ENCODE results near the gene APAF1. TPM values are rescaled to one million over a fixed set of nuclear protein-coding genes. Genes with fewer than 3 reads are reported as not detected.

Gene APAF1
- total and polyA plus RNA-seq, 10 of the 15 experiments (the other 5 are each of a cell fraction or from before 2014, with no cell fraction given): 4.2 to 19.1 (median 14.2) TPM

DNA sequence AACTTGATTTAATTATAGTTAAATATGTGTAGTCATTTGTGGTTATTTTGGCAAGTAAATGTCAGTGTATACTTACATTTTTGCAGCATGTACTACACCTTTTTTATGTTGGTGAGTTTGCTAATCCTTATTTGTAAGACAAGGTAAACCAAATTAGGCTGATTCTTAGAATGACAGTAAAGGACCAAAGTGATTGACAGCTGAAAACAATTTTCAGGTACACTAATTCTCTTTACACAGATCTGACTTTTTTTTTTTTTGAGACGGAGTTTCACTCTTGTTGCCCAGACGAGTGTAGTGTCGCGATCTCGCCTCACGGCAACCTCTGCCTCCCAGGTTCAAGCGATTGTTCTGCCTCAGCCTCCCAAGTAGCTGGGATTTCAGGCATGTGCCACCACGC is 43.2 kb upstream of the APAF1 start:
- ChIA-PET CTCF (interaction anchor here (0.6 to 2.2 kb wide), 6 partner anchors 9 to 468 kb away, joined by 3 to 6 read pairs (median 4); no protein-coding TSS in a partner anchor), RAD21 (ENCODE audit: unreplicated experiment) (interaction anchor here (0.6 kb wide), 1 partner anchor 51 kb away, joined by 3 read pairs; no protein-coding TSS in a partner anchor), POLR2A (interaction anchor here (3.6 kb wide), 1 partner anchor 8 kb away, joined by 17 read pairs; the partner anchor contains the start of gene SLC25A3), SMC1A (ENCODE audit: uncharacterized antibody, unreplicated experiment) (interaction anchor here (0.6 to 2.2 kb wide), 6 partner anchors 11 to 978 kb away, joined by 3 to 10 read pairs (median 3); no protein-coding TSS in a partner anchor)
- 98% methylated on average over 8 of the region's 8 CpGs for WGBS (ENCODE audit: insufficient coverage, insufficient replicate concordance, low lambda C conversion rate, missing lambda C conversion rate)
- Histone ChIP-seq H3K4me3 (no peak overlapping the region), H3K4me2 (ENCODE audit: control insufficient read depth, insufficient read depth) (no peak overlapping the region), H3K36me3 (ENCODE audit: control insufficient read depth in 2 of 2, insufficient read depth in 2 of 2, low read length in 1 of 2) (peaks cover 9 to 39% of the 10 kb centered on the region in 2 experiments), H3K4me1 (ENCODE audit: control insufficient read depth, insufficient read depth, low read length) (no peaks in the 10 kb centered on the region), H3K9me3 (replicated peaks; ENCODE audit: control insufficient read depth, insufficient read depth, low read length) (no peaks in the 10 kb centered on the region), H3K27me3 (replicated peaks in 1 of 2; ENCODE audit: control insufficient read depth in 2 of 2, insufficient read depth in 2 of 2, low read length in 1 of 2) (no peaks in the 10 kb centered on the region), H4K20me1 (ENCODE audit: control insufficient read depth, insufficient read depth) (no peaks in the 10 kb centered on the region), H3K9ac (ENCODE audit: control insufficient read depth, insufficient read depth, low read length) (no peak overlapping the region), H2AFZ (ENCODE audit: control insufficient read depth, low read depth, low read length) (no peak overlapping the region), H3K27ac (ENCODE audit: control insufficient read depth, insufficient read depth) (no peak overlapping the region), H3K79me2 (ENCODE audit: control insufficient read depth, insufficient read depth, low read length) (peaks cover 20% of the 10 kb centered on the region)
- TF ChIP-seq, protein P1, sequence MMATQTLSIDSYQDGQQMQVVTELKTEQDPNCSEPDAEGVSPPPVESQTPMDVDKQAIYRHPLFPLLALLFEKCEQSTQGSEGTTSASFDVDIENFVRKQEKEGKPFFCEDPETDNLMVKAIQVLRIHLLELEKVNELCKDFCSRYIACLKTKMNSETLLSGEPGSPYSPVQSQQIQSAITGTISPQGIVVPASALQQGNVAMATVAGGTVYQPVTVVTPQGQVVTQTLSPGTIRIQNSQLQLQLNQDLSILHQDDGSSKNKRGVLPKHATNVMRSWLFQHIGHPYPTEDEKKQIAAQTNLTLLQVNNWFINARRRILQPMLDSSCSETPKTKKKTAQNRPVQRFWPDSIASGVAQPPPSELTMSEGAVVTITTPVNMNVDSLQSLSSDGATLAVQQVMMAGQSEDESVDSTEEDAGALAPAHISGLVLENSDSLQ (IDR thresholded peaks at IDR 0.05): peak; percentile 72
- TF ChIP-seq FOS (IDR thresholded peaks at IDR 0.05; ENCODE audit: borderline replicate concordance, extremely low read depth, insufficient read length): no peak
- intact Hi-C loops (cut with micrococcal nuclease; ENCODE audit: unreplicated experiment) (no loop called here), in situ Hi-C loops (cut with MboI) (no loop called here)
- ATAC-seq: no peak; the same call in 2 of the 3 replicates
- DNase-seq (ENCODE audit: low read depth, low spot score): no peak
- FAIRE-seq: no peak
- no TSS peak for BruUV-seq (replicated peaks)

DNA sequence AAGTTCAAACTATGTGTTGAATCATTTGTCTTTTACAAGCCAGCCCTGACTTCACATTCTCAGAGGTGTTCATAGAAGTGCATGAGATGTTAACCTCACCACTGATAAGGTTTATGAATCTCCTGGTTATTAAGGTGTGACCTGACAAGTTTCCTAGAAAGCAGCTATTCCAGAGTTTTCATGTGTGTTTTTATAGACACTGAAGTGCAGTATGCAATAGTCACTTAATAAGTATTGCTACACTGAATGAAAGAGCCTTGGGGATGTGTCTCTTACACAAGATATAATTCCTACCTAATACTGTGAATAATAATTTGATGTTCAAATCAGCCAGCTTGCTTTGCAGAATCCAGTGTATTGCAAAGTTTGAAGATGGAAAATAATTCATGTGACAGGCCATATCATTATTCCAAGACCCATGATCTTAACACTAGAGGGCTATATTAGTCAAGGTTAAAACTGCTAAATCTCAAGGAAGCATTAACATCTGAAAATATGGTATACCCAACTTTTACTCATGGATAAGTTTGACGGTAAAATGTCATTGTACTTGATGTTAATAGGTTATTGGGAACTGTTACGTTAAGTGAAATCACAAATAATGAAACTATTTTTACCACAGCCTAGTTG is 38.6 kb upstream of the APAF1 start:
- POLR2A ChIA-PET: interaction anchor here (0.8 to 1.1 kb wide), 3 partner anchors 9 to 13 kb away, joined by 3 to 7 read pairs (median 4); partner anchors contain the start of gene SLC25A3
- in situ Hi-C loops (cut with MboI): no loop called here
- Histone ChIP-seq H2AFZ (ENCODE audit: control insufficient read depth, low read depth, low read length) (no peak overlapping the region), H3K27me3 (replicated peaks in 1 of 2; ENCODE audit: control insufficient read depth in 2 of 2, insufficient read depth in 2 of 2, low read length in 1 of 2) (no peaks in the 10 kb centered on the region), H3K27ac (ENCODE audit: control insufficient read depth, insufficient read depth) (no peak overlapping the region), H3K9me3 (replicated peaks; ENCODE audit: control insufficient read depth, insufficient read depth, low read length) (no peaks in the 10 kb centered on the region), H3K4me2 (ENCODE audit: control insufficient read depth, insufficient read depth) (no peak overlapping the region), H3K4me3 (no peak overlapping the region), H3K4me1 (ENCODE audit: control insufficient read depth, insufficient read depth, low read length) (no peaks in the 10 kb centered on the region), H4K20me1 (ENCODE audit: control insufficient read depth, insufficient read depth) (no peaks in the 10 kb centered on the region), H3K9ac (ENCODE audit: control insufficient read depth, insufficient read depth, low read length) (no peak overlapping the region), H3K79me2 (ENCODE audit: control insufficient read depth, insufficient read depth, low read length) (no peaks in the 10 kb centered on the region), H3K36me3 (ENCODE audit: control insufficient read depth in 2 of 2, insufficient read depth in 2 of 2, low read length in 1 of 2) (peaks cover 2 to 17% of the 10 kb centered on the region in 2 experiments)
- no TSS peak for BruUV-seq (replicated peaks)
- RAD21 ChIA-PET (ENCODE audit: unreplicated experiment): interaction anchor here (0.8 to 1.3 kb wide), 4 partner anchors 38 to 392 kb away, joined by 3 to 4 read pairs (median 3); partner anchors contain the start of gene IKBIP
- CTCF ChIA-PET: interaction anchor here (0.6 to 3.1 kb wide), 17 partner anchors 9 to 96 kb away, joined by 3 to 19 read pairs (median 3); partner anchors contain the start of gene SLC25A3
- ATAC-seq (no peak), FAIRE-seq (peak; percentile 70), DNase-seq (ENCODE audit: low read depth, low spot score) (no peak)
- intact Hi-C loops (cut with micrococcal nuclease; ENCODE audit: unreplicated experiment): no loop called here
- TF ChIP-seq, protein P2, sequence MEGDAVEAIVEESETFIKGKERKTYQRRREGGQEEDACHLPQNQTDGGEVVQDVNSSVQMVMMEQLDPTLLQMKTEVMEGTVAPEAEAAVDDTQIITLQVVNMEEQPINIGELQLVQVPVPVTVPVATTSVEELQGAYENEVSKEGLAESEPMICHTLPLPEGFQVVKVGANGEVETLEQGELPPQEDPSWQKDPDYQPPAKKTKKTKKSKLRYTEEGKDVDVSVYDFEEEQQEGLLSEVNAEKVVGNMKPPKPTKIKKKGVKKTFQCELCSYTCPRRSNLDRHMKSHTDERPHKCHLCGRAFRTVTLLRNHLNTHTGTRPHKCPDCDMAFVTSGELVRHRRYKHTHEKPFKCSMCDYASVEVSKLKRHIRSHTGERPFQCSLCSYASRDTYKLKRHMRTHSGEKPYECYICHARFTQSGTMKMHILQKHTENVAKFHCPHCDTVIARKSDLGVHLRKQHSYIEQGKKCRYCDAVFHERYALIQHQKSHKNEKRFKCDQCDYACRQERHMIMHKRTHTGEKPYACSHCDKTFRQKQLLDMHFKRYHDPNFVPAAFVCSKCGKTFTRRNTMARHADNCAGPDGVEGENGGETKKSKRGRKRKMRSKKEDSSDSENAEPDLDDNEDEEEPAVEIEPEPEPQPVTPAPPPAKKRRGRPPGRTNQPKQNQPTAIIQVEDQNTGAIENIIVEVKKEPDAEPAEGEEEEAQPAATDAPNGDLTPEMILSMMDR (IDR thresholded peaks at IDR 0.05 in 2 of 3, conservative IDR thresholded peaks at IDR 0.05 in 1 of 3; ENCODE audit: control insufficient read depth in 2 of 3, extremely low read depth in 1 of 3, insufficient read depth in 1 of 3, low read depth in 3 of 3, low read length in 3 of 3): peak in 1 of 3 experiments; percentile 42; a peak in 1 of 6 replicates
- TF ChIP-seq RAD21 (IDR thresholded peaks at IDR 0.05; ENCODE audit: insufficient read depth, low read depth, low read length): peak; percentile 29; the same call in 1 of the 2 replicates
- TF ChIP-seq, protein P3, sequence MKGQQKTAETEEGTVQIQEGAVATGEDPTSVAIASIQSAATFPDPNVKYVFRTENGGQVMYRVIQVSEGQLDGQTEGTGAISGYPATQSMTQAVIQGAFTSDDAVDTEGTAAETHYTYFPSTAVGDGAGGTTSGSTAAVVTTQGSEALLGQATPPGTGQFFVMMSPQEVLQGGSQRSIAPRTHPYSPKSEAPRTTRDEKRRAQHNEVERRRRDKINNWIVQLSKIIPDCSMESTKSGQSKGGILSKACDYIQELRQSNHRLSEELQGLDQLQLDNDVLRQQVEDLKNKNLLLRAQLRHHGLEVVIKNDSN (IDR thresholded peaks at IDR 0.05; ENCODE audit: borderline replicate concordance, extremely low read length, insufficient read depth, low read depth, low read length): no peak
- TF ChIP-seq SMC3 (IDR thresholded peaks at IDR 0.05; ENCODE audit: borderline replicate concordance, low read length): peak; percentile 21; the same call in 1 of the 2 replicates
- SMC1A ChIA-PET (ENCODE audit: uncharacterized antibody, unreplicated experiment): interaction anchor here (0.8 to 2.5 kb wide), 12 partner anchors 10 to 115 kb away, joined by 3 to 12 read pairs (median 4); no protein-coding TSS in a partner anchor
- 72% methylated on average over 2 of the region's 2 CpGs for WGBS (ENCODE audit: insufficient coverage, insufficient replicate concordance, low lambda C conversion rate, missing lambda C conversion rate)
